WTC11 (cell line): ENCODE data around the gene CDC45. TPM values are rescaled to one million over a fixed set of nuclear protein-coding genes. Genes with fewer than 3 reads are reported as not detected.

Experiments used
- AFF4 ChIP-seq: sonication (generic); formaldehyde crosslinking; IDR thresholded peaks from 2 replicates; pipeline ENCODE4 v1.8.1; 2023; ENCODE audit warnings: mild to moderate bottlenecking, missing genetic modification reagents, borderline replicate concordance
- AR ChIP-seq: fragments of 250-450 bp; sonication (Bioruptor Pico); IDR thresholded peaks from 2 replicates; pipeline ENCODE4 v1.9.0; 2021; ENCODE audit warnings: mild to moderate bottlenecking
- ATF1 ChIP-seq: sonication (generic); formaldehyde crosslinking; IDR thresholded peaks from 2 replicates; pipeline ENCODE4 v1.8.1; 2023; ENCODE audit warnings: mild to moderate bottlenecking, moderate library complexity, missing genetic modification reagents
- CTCF ChIP-seq: fragments of 200-600 bp; IDR thresholded peaks from 2 replicates; pipeline ENCODE4 v1.8.0; 2022; ENCODE audit warnings: antibody characterized with exemption
- E2F5 ChIP-seq: sonication (generic); formaldehyde crosslinking; IDR thresholded peaks from 2 replicates; pipeline ENCODE4 v1.8.1; 2022; ENCODE audit warnings: mild to moderate bottlenecking, moderate library complexity, missing genetic modification reagents
- FOXP1 ChIP-seq: sonication (generic); formaldehyde crosslinking; IDR thresholded peaks from 2 replicates; pipeline ENCODE4 v1.8.0; 2022; ENCODE audit warnings: missing genetic modification reagents, mild to moderate bottlenecking, moderate library complexity, borderline replicate concordance
- FOXP4 ChIP-seq: sonication (generic); formaldehyde crosslinking; IDR thresholded peaks from 2 replicates; pipeline ENCODE4 v1.8.0; 2022; ENCODE audit warnings: mild to moderate bottlenecking, missing genetic modification reagents
- MAX ChIP-seq: sonication (generic); formaldehyde crosslinking; IDR thresholded peaks from 2 replicates; pipeline ENCODE4 v1.8.0; 2022; ENCODE audit warnings: mild to moderate bottlenecking, missing genetic modification reagents
- NR3C1 ChIP-seq: sonication (generic); formaldehyde crosslinking; conservative IDR thresholded peaks from 2 replicates; pipeline ENCODE4 v1.8.1; 2023; ENCODE audit warnings: low read depth, mild to moderate bottlenecking, missing genetic modification reagents
- RORB ChIP-seq: fragments of 250-450 bp; sonication (Bioruptor Pico); IDR thresholded peaks from 2 replicates; pipeline ENCODE4 v1.9.0; 2021; ENCODE audit warnings: mild to moderate bottlenecking
- SP1 ChIP-seq: sonication (generic); formaldehyde crosslinking; conservative IDR thresholded peaks from 2 replicates; pipeline ENCODE4 v1.8.1; 2022; ENCODE audit warnings: missing genetic modification reagents
- TEAD1 ChIP-seq: sonication (generic); formaldehyde crosslinking; IDR thresholded peaks from 2 replicates; pipeline ENCODE4 v1.8.0; 2022; ENCODE audit warnings: mild to moderate bottlenecking, missing genetic modification reagents
- ZNF263 ChIP-seq: sonication (generic); formaldehyde crosslinking; IDR thresholded peaks from 2 replicates; pipeline ENCODE4 v1.8.1; 2022; ENCODE audit warnings: low read depth, mild to moderate bottlenecking, moderate library complexity, missing genetic modification reagents
- ZNF416 ChIP-seq: fragments of 250-450 bp; sonication (Bioruptor Pico); IDR thresholded peaks from 2 replicates; pipeline ENCODE4 v1.9.0; 2021; ENCODE audit warnings: mild to moderate bottlenecking, inconsistent platforms
- total RNA-seq: library from RNA; stranded (reverse); gene quantifications from 3 replicates; pipeline ENCODE4 v1.2.3, GENCODE V29; 2021
- TF ChIP-seq, protein P1 (sequence below): sonication (generic); formaldehyde crosslinking; IDR thresholded peaks from 2 replicates; pipeline ENCODE4 v1.8.1; 2023; ENCODE audit warnings: mild to moderate bottlenecking, missing genetic modification reagents, moderate library complexity
- TF ChIP-seq, protein P2 (sequence below): sonication (generic); formaldehyde crosslinking; IDR thresholded peaks from 2 replicates; pipeline ENCODE4 v1.8.1; 2022; ENCODE audit warnings: low read depth, mild to moderate bottlenecking, moderate library complexity, missing genetic modification reagents, borderline replicate concordance
- TF ChIP-seq, protein P3 (sequence below): sonication (generic); formaldehyde crosslinking; conservative IDR thresholded peaks from 2 replicates; pipeline ENCODE4 v1.8.1; 2022; ENCODE audit warnings: mild to moderate bottlenecking, missing genetic modification reagents
- TF ChIP-seq, protein P4 (sequence below): sonication (generic); formaldehyde crosslinking; IDR thresholded peaks from 2 replicates; pipeline ENCODE4 v1.8.0; 2023; ENCODE audit warnings: missing genetic modification reagents, mild to moderate bottlenecking, borderline replicate concordance

Gene CDC45
- total RNA-seq, 1 experiment from 2014 or later = 38.1 TPM

DNA sequence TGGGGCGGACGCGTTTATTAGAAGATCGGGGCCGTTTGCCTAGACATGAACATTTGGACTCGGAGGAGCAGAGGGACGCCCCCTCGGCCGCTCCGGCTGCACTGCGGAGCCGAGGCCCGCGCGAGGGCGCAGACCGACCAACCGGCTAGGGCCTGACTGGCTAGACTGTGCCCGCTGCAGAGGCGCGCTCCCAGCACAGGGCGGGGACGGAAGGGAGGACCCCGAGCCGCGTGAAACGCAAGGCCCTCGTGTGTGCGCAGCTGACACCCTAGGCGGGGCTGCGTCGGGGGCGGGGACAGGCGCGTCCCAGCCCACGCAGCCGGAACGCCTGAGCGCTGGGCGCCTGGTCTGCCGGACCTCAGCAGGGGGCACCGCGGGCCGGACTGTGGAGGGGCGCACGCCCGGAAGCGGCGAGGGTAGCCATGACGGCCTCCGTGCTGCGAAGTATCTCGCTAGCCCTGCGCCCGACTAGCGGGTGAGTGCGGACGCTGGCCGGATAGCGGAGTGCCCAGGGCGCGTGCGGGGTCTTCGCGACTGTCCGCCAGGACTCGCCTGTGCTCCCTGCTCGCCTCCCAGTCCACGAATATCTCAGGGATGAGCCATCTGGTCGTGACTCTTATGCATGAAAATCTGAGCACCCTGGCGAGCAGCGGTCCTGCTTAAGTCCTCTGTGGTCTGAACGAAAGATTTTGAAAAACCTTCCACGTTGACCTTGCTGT, 47.4 kb upstream of the CDC45 start, which contains the start of gene MRPL40 (continued):
- TF ChIP-seq ATF1 (CRISPR knock-in tag) (no peak), FOXP4 (peak; percentile 74; the same call in 1 of the 2 replicates), AR (no peak), ZNF263 (CRISPR knock-in tag) (peak; percentile 54; the same call in 1 of the 2 replicates), E2F5 (CRISPR knock-in tag) (peak; percentile 58; the same call in 1 of the 2 replicates), AFF4 (CRISPR knock-in tag) (no peak), ZNF416 (CRISPR knock-in tag) (peak; percentile 47; the same call in 1 of the 2 replicates), CTCF (no peak), RORB (CRISPR knock-in tag) (no peak), SP1 (CRISPR knock-in tag) (peak; percentile 93), FOXP1 (CRISPR knock-in tag) (peak; percentile 89), MAX (CRISPR knock-in tag) (peak; percentile 97), NR3C1 (CRISPR knock-in tag) (no peak), TEAD1 (CRISPR knock-in tag) (peak; percentile 82; the same call in 1 of the 2 replicates)
- TF ChIP-seq, protein P1, sequence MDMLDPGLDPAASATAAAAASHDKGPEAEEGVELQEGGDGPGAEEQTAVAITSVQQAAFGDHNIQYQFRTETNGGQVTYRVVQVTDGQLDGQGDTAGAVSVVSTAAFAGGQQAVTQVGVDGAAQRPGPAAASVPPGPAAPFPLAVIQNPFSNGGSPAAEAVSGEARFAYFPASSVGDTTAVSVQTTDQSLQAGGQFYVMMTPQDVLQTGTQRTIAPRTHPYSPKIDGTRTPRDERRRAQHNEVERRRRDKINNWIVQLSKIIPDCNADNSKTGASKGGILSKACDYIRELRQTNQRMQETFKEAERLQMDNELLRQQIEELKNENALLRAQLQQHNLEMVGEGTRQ (CRISPR knock-in tag) = no peak
- TF ChIP-seq, protein P2, sequence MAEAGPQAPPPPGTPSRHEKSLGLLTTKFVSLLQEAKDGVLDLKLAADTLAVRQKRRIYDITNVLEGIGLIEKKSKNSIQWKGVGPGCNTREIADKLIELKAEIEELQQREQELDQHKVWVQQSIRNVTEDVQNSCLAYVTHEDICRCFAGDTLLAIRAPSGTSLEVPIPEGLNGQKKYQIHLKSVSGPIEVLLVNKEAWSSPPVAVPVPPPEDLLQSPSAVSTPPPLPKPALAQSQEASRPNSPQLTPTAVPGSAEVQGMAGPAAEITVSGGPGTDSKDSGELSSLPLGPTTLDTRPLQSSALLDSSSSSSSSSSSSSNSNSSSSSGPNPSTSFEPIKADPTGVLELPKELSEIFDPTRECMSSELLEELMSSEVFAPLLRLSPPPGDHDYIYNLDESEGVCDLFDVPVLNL = peak; percentile 82
- TF ChIP-seq, protein P3, sequence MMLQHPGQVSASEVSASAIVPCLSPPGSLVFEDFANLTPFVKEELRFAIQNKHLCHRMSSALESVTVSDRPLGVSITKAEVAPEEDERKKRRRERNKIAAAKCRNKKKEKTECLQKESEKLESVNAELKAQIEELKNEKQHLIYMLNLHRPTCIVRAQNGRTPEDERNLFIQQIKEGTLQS = 0 out of 2 replicates have a peak, but pooled peaks have one; percentile 33
- TF ChIP-seq, protein P4, sequence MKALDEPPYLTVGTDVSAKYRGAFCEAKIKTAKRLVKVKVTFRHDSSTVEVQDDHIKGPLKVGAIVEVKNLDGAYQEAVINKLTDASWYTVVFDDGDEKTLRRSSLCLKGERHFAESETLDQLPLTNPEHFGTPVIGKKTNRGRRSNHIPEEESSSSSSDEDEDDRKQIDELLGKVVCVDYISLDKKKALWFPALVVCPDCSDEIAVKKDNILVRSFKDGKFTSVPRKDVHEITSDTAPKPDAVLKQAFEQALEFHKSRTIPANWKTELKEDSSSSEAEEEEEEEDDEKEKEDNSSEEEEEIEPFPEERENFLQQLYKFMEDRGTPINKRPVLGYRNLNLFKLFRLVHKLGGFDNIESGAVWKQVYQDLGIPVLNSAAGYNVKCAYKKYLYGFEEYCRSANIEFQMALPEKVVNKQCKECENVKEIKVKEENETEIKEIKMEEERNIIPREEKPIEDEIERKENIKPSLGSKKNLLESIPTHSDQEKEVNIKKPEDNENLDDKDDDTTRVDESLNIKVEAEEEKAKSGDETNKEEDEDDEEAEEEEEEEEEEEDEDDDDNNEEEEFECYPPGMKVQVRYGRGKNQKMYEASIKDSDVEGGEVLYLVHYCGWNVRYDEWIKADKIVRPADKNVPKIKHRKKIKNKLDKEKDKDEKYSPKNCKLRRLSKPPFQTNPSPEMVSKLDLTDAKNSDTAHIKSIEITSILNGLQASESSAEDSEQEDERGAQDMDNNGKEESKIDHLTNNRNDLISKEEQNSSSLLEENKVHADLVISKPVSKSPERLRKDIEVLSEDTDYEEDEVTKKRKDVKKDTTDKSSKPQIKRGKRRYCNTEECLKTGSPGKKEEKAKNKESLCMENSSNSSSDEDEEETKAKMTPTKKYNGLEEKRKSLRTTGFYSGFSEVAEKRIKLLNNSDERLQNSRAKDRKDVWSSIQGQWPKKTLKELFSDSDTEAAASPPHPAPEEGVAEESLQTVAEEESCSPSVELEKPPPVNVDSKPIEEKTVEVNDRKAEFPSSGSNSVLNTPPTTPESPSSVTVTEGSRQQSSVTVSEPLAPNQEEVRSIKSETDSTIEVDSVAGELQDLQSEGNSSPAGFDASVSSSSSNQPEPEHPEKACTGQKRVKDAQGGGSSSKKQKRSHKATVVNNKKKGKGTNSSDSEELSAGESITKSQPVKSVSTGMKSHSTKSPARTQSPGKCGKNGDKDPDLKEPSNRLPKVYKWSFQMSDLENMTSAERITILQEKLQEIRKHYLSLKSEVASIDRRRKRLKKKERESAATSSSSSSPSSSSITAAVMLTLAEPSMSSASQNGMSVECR (CRISPR knock-in tag) = peak; percentile 93
